K562 (cell line): ENCODE data around the gene ZBTB16. TPM values are rescaled to one million over a fixed set of nuclear protein-coding genes. Genes with fewer than 3 reads are reported as not detected.

Source experiments
- ATAC-seq: fragments of 200-7000 bp; cut with Tn5 transposase; 3 replicates; pipeline ENCODE4 v1.9.1; 2020; ENCODE audit warnings: moderate library complexity
- BruUV-seq: library from RNA; stranded (reverse); fragments of 400-500 nt; replicated peaks from 2 replicates; lab custom pipeline; 2021; lab: Mats Ljungman, UMichigan
- CTCF ChIA-PET: fragments of 300-600 bp; formaldehyde crosslinking; extraction: SDS; loops from one replicate; lab custom pipeline; 2021; ENCODE audit warnings: low intra/inter-chr PET ratio; lab: Yijun Ruan, JAX
- POLR2A ChIA-PET: fragments of 300-600, 350-650 bp; sonication (Branson Sonifier 250); formaldehyde crosslinking; extraction: SDS; loops from one replicate; lab custom pipeline; 2021; ENCODE audit warnings: antibody characterized with exemption, inconsistent platforms; lab: Yijun Ruan, JAX
- DNase-seq, 4 experiments: peaks; one replicate each; pipeline versions ENCODE4 v3.0.0 to v3.0.0-alpha.2; 2011 to 2018; ENCODE audit warnings: low spot score in 3 of 4, mixed read lengths in 3 of 4; ENCODE audit errors: extremely low read depth in 1 of 4
- FAIRE-seq: peaks from 2 replicates; lab custom pipeline; 2011; peaks lifted over from hg19 to GRCh38; lab: Jason Lieb, UNC
- H2AFZ ChIP-seq: 2 replicates; pipeline ENCODE4 v1.6.0; 2011; ENCODE audit warnings: low read depth, low read length, control low read depth, inconsistent platforms
- H3K27ac ChIP-seq: fragments of 200-600 bp; 3 replicates; pipeline ENCODE4 v1.8.0; 2011; ENCODE audit warnings: low read depth, mild to moderate bottlenecking, control low read depth, inconsistent platforms, low read length, moderate library complexity, mixed read lengths; ENCODE audit errors: extremely low read depth
- H3K27me3 ChIP-seq, 2 experiments: fragments of 300-600 bp in 1 of 2; 2 replicates in 1 of 2; 3 replicates in 1 of 2; pipeline versions ENCODE4 v1.6.0 to v1.8.0; 2011; ENCODE audit warnings: inconsistent platforms in 2 of 2, low read length in 2 of 2, mild to moderate bottlenecking in 1 of 2, mixed read lengths in 1 of 2, moderate library complexity in 1 of 2; ENCODE audit not compliant: control insufficient read depth in 2 of 2, insufficient read depth in 2 of 2
- H3K36me3 ChIP-seq: fragments of 300-600 bp; 3 replicates; pipeline ENCODE4 v1.8.0; 2011; ENCODE audit warnings: mild to moderate bottlenecking, low read length, inconsistent platforms; ENCODE audit not compliant: control insufficient read depth, insufficient read depth
- H3K4me1 ChIP-seq, 2 experiments: fragments of 200-600 bp in 1 of 2; replicated peaks in 1 of 2; 2 replicates in 1 of 2; 3 replicates in 1 of 2; pipeline versions ENCODE4 v1.5.1 to v1.8.0; 2011; ENCODE audit warnings: inconsistent platforms in 2 of 2, low read length in 2 of 2, mild to moderate bottlenecking in 1 of 2, mixed read lengths in 1 of 2, moderate library complexity in 1 of 2; ENCODE audit not compliant: control insufficient read depth in 2 of 2, insufficient read depth in 2 of 2
- H3K4me2 ChIP-seq: 2 replicates; pipeline ENCODE4 v1.6.1; 2011; ENCODE audit warnings: low read length, control low read depth, inconsistent platforms, mixed read lengths; ENCODE audit not compliant: insufficient read depth
- H3K4me3 ChIP-seq: fragments of 200-600 bp; sonication (generic), shearing (Covaris generic); 2 replicates; pipeline ENCODE4 v1.5.1; 2016; ENCODE audit warnings: control low read depth, inconsistent platforms
- H3K79me2 ChIP-seq: fragments of 200-600 bp; 3 replicates; pipeline ENCODE4 v1.8.0; 2011; ENCODE audit warnings: low read length, inconsistent platforms; ENCODE audit not compliant: control insufficient read depth, insufficient read depth
- H3K9ac ChIP-seq, 2 experiments: 2 replicates each; pipeline versions ENCODE4 v1.6.0 to v1.6.1; 2011; ENCODE audit warnings: low read depth in 2 of 2, low read length in 2 of 2, control low read depth in 1 of 2, inconsistent platforms in 1 of 2, mild to moderate bottlenecking in 1 of 2, mixed read lengths in 1 of 2; ENCODE audit not compliant: insufficient read depth in 1 of 2
- H3K9me1 ChIP-seq: one replicate; pipeline ENCODE4 v1.6.0; 2011; ENCODE audit warnings: inconsistent platforms, mild to moderate bottlenecking, low read length, moderate library complexity; ENCODE audit not compliant: control insufficient read depth, insufficient read depth
- H3K9me3 ChIP-seq: replicated peaks from 2 replicates; pipeline ENCODE4 v1.5.1; 2011; ENCODE audit warnings: low read depth, low read length, inconsistent platforms; ENCODE audit not compliant: control insufficient read depth, insufficient read depth
- H4K20me1 ChIP-seq: replicated peaks from 2 replicates; pipeline ENCODE4 v1.6.1; 2011; ENCODE audit warnings: low read length, inconsistent platforms, mixed read lengths; ENCODE audit not compliant: control insufficient read depth, insufficient read depth
- BMI1 ChIP-seq: fragments of 150-350 bp; IDR thresholded peaks from 2 replicates; pipeline ENCODE4 v1.6.1; 2014; ENCODE audit warnings: low read length
- E2F3 ChIP-seq: fragments of 250-450 bp; sonication (Bioruptor Pico); IDR thresholded peaks from 2 replicates; pipeline ENCODE4 v1.4.0; 2020; ENCODE audit warnings: mild to moderate bottlenecking
- ETV6 ChIP-seq, 3 experiments: fragments of 150-350 bp in 1 of 3; sonication (generic) in 1 of 3; formaldehyde crosslinking in 1 of 3; IDR thresholded peaks; 2 replicates each; pipeline versions ENCODE4 v1.6.1 to v1.8.0; 2014 to 2022; ENCODE audit warnings: borderline replicate concordance in 2 of 3, low read depth in 2 of 3, antibody characterized with exemption in 1 of 3, low read length in 1 of 3, mild to moderate bottlenecking in 1 of 3, missing genetic modification reagents in 1 of 3
- NR2C2 ChIP-seq, 2 experiments: fragments of 200-800 bp in 1 of 2; sonication (Bioruptor generic) in 1 of 2; sonication (generic) in 1 of 2; formaldehyde crosslinking in 1 of 2; IDR thresholded peaks; 2 replicates each; pipeline versions ENCODE4 v1.6.1 to v1.8.0; 2016 to 2022; ENCODE audit warnings: mild to moderate bottlenecking in 1 of 2, missing compliant biosample characterization in 1 of 2, missing genetic modification characterization in 1 of 2, missing genetic modification reagents in 1 of 2
- PRDM10 ChIP-seq: fragments of 450-650 bp; IDR thresholded peaks from 2 replicates; pipeline ENCODE4 v1.6.1; 2018; ENCODE audit not compliant: partially characterized antibody
- RAD51 ChIP-seq: fragments of 450-650 bp; IDR thresholded peaks from 2 replicates; pipeline ENCODE4 v1.7.1; 2016; ENCODE audit warnings: low read depth, mild to moderate bottlenecking, borderline replicate concordance
- ZBTB9 ChIP-seq: fragments of 450-650 bp; formaldehyde crosslinking; IDR thresholded peaks from 2 replicates; pipeline ENCODE4 v1.4.0; 2020; ENCODE audit warnings: mild to moderate bottlenecking, moderate library complexity
- ZNF780A ChIP-seq: fragments of 250-450 bp; sonication (Bioruptor Pico); IDR thresholded peaks from 2 replicates; pipeline ENCODE4 v1.5.0; 2021; ENCODE audit warnings: mild to moderate bottlenecking
- WGBS: fragments of 100-300 bp; shearing (Covaris generic); methylation state at CpG from one replicate; pipeline ENCODE4 v1.1.6; 2016; ENCODE audit warnings: low coverage, mixed read lengths; ENCODE audit not compliant: insufficient coverage; ENCODE audit errors: missing lambda C conversion rate; 5-methylcytosine and 5-hydroxymethylcytosine counted together
- in situ Hi-C: fragments of 300-500 bp; cut with MboI; formaldehyde crosslinking; loops from 4 replicates; pipeline ENCODE4 v1.15.0; 2018; ENCODE audit warnings: inconsistent platforms, mixed read lengths
- intact Hi-C: fragments of 100-400 bp; cut with micrococcal nuclease; formaldehyde crosslinking; loops from 2 replicates; pipeline ENCODE4 v1.14.2; 2022
- polyA plus RNA-seq, 8 experiments: library from polyadenylated mRNA; depleted of rRNA in 4 of 8; stranded (reverse) in 5 of 8; unstranded in 3 of 8; fragments of >200 nt; fragmentation: Nextera tagmentation in 2 of 8; fragmentation: Illumina TruSeq in 1 of 8; extraction: Ambion mirVana in 2 of 8; extraction: Trizol in 1 of 8; gene quantifications; 2 replicates each; pipeline versions ENCODE4 v1.2.1 to v1.2.3, GENCODE V29; 2011 to 2014; ENCODE audit warnings: inconsistent platforms in 1 of 8, missing spikeins in 1 of 8
- total RNA-seq, 7 experiments: library from RNA; depleted of rRNA in 6 of 7; stranded (reverse); fragments of >200 nt in 6 of 7; fragmentation: Illumina TruSeq in 2 of 7; extraction: Trizol in 2 of 7; gene quantifications; 2 replicates each; pipeline versions ENCODE4 v1.2.1 to v1.2.3, GENCODE V29; 2011 to 2021; ENCODE audit warnings: low replicate concordance in 1 of 7

The ZBTB16 gene
- total and polyA plus RNA-seq, 9 of the 15 experiments (the other 6 are each of a cell fraction or from before 2014, with no cell fraction given), result 0.06 to 0.40 (median 0.24) TPM; not detected in 4

GRCh38 chr11:114277637-114278341 lies 218.3 kb downstream of the ZBTB16 start:
- no peak overlapping the region for H3K4me2 ChIP-seq
- ATAC-seq, result no peak

More at GRCh38 chr11:114277637-114278341, 218.3 kb downstream of the ZBTB16 start:
- Histone ChIP-seq H3K4me1 (peaks cover 3 to 4% of the 10 kb centered on the region in 2 experiments; a peak in 2 of 5 replicates), H3K79me2 (no peaks in the 10 kb centered on the region), H3K9me3 (no peaks in the 10 kb centered on the region), H3K27ac (no peak overlapping the region), H4K20me1 (no peaks in the 10 kb centered on the region), H3K27me3 (peaks cover 10 to 16% of the 10 kb centered on the region in 2 experiments), H3K9me1 (no peaks in the 10 kb centered on the region), H3K36me3 (no peaks in the 10 kb centered on the region), H2AFZ (no peak overlapping the region), H3K9ac (no peak overlapping the region), H3K4me3 (no peak overlapping the region)
- in situ Hi-C loops, result no loop called here
- WGBS, result 3% methylated on average over 11 of the region's 11 CpGs
- intact Hi-C loops, result no loop called here
- BruUV-seq, result no TSS peak
- CTCF ChIA-PET, result interaction anchor here (0.9 kb wide), 1 partner anchor 485 kb away, joined by 3 read pairs; no protein-coding TSS in a partner anchor
- POLR2A ChIA-PET, result no interaction called here
- FAIRE-seq, result no peak
- DNase-seq, result no peak
- TF ChIP-seq E2F3 (CRISPR knock-in tag) (no peak), RAD51 (no peak), ETV6 (IDR thresholded peaks at IDR 0.05; ENCODE audit: borderline replicate concordance in 1 of 2, low read depth in 2 of 2, low read length in 1 of 2) (no peak), ETV6 (CRISPR knock-in tag; IDR thresholded peaks at IDR 0.05; ENCODE audit: borderline replicate concordance) (no peak), PRDM10 (no peak), BMI1 (no peak), NR2C2 (CRISPR knock-in tag; IDR thresholded peaks at IDR 0.05) (no peak), NR2C2 (tag; IDR thresholded peaks at IDR 0.05) (no peak), ZNF780A (no peak), ZBTB9 (no peak)
